Stimulated activated CD4-positive, alpha-beta T cell treated with anti-CD3 and anti-CD28 coated beads, Interleukin-1b, Interleukin-23, amount 100 ng/mL, for 1 hour (primary cell): ENCODE measurements around the gene INTS2.
"Not testable (repeated sequence)": the region's sequence is repeated elsewhere in the genome, so short reads cannot be mapped to it uniquely, and the experiment has no call there.

Experiments used
- DNase-seq, 2 donors: peaks; one replicate each; pipeline ENCODE4 v3.0.0-alpha.2; 2020; ENCODE audit warnings: low read depth in 2 of 2

The INTS2 gene

DNA sequence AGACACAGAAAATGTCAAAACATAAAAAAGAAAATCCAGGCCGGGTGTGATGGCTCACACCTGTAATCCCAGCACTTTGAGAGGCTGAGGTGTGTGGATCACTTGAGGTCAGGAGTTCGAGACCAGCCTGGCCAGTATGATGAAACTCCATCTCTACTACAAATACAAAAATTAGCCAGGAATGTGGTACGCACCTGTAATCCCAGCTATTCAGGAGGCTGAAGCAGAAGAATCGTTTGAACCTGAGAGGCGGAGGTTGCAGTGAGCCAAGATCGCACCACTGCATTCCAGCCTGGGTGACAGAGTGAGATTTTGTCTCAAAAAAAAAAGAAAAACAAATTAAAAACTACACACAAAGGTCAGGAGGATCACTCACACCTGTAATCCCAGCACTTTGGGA lies 40.0 kb downstream of the INTS2 start:
- not testable (repeated sequence) for DNase-seq

DNA sequence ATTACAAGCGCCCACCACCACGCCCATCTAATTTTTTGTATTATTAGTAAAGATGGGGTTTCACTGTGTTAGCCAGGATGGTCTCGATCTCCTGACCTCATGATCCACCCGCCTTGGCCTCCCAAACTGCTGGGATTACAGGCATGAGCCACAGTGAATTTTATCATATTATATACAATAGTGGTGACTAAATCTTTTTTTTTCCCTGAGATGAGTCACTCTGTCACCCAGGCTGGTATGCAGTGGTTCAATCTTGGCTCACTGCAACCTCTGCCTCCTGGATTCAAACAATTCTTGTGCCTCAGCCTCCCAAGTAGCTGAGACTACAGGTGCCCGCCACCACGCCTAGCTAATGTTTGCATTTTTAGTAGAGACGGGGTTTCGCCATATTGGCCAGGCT lies 41.9 kb downstream of the INTS2 start:
- DNase-seq, result not testable (repeated sequence)

DNA sequence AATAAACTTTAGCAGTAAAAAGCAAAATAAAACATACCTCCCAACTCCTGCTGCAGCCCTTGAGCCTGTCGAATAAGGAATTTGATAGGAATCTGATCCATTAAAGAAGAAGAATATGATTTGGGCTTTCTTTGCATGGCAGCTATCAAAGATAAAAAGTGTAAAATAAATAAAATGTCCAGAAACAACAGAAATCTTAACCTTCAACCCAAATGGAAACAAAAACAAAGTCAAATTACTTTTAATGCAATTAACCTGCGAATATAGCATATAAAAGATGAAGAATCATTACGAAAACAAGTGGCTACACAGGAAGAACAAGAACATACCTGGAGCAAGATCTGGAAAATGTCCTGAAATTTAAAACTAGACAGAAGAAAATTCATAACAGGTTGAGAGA lies 42.9 kb downstream of the INTS2 start:
- DNase-seq, result no peak

DNA sequence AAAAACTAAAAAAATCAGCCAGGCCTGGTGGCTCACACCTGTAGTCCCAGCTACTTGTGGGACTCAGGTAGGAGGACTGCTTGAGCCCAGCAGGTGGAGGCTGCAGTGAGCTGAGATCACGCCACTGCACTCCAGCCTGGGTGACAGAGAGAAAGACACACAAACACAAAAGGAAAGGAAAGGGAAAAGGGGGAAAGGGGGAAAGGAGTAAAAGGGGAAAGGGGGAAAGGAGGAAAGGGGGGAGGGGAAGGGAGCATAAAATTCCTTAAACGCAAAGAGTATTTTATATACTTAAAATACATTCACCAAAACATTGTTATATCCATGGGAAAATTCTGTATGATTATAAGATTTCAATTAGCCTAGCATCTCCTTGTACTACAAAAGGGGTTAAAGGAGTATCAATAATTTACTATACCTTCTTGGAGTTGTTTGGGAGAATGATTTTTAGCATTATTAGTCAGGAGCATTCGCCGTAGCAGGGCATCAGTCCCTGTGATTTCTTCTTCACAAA lies 47.1 kb downstream of the INTS2 start:
- DNase-seq, result no peak

DNA sequence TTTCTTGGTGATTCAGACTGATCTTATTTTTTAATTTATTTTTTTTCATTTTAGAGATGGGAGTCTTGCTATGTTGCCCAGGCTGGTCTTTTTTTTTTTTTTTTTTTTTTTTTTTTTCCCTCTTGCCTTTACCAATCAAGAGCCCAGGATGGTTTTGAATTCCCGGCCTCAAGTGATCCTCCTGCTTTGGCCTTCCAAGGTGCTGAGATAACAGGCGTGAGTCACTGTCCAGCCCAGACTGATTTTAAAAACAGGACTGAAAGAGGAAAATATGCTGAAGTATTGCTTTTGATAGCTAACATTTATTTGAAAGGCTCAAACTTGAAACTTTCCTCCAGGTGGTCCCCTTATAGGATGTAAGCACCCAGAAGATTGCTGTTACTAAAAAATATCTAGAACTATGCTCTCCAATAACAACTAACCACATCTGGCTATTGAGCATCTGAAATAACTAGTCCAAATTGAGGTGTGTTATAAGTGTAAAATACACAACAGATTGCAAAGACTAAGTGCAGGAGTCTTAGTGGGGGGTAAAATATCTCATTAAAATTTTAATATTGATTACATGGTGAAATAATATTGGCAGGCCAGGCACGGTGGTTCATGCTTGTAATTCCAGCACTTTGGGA lies 48.7 kb downstream of the INTS2 start:
- DNase-seq, result no peak

DNA sequence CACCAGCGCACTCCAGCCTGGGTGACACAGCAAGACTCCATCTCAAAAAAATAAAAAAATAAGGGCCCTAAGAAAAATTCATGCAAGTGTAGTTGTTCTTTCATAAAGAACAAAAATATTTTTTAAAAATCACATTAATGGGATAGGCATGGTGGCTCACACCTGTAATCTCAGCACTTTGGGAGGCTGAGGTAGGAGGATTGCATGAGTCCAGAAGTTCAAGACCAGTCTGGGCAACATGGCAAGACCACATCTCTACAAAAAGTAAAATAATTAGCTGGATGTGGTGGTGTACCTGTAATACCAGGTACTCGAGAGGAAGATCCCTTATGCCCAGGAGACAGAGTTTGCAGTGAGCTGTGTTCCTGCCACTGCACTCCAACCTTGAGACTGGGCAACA lies 49.3 kb downstream of the INTS2 start:
- no peak for DNase-seq

DNA sequence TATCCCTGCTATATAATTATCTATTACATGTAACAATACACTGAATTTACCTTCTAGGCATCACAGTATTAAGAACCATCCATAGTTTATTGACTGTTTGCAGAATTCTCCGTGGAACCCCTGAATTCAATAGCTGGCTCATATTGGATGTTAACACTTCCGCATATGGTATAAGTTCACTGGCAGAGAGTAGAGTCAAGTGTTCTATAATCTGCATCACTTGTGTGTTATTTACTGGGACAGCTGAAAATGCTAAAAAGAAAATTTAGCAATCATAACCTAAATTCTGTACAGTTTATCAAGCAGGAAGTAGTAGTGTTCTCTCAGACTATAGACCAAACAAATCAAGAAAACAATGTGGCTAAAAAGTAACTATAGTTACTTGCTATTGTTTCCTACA lies 49.9 kb downstream of the INTS2 start:
- no peak for DNase-seq

DNA sequence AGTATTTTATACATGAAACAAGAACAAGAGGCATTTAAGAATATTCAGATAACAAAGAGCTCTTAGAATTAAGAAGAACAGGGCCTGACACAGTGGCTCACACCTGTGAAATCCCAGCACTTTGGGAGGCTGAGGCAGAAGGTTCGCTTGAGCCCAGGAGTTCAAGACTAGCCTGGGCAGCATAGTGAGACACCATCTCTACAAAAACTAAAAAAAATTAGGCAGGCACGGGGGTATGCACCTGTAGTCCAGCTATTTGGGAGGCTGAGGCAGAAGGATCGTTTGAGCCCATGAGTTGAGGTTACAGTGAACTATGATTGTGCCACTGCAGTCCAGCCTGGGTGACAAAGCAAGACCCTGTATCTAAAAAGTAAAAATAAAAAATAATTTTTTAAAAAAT lies 52.0 kb downstream of the INTS2 start:
- DNase-seq, result no peak

DNA sequence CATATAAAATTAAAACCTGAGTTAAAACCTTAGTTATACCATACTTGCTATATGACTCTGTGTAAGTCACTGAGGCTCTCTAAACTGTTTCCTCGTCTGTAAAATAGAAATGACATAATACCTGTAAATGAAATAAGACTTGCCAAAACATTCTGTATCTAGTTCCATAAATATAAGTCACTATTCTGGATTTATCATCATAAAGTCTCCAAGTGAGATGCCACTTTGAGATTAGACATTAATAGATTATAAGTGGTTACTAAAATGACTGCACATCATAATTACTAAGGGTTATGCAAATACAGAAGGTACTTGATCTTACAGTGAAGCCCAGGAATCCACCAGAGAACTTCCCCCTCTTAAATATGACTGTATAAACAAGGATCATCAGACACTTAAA lies 52.5 kb downstream of the INTS2 start:
- DNase-seq, result no peak

DNA sequence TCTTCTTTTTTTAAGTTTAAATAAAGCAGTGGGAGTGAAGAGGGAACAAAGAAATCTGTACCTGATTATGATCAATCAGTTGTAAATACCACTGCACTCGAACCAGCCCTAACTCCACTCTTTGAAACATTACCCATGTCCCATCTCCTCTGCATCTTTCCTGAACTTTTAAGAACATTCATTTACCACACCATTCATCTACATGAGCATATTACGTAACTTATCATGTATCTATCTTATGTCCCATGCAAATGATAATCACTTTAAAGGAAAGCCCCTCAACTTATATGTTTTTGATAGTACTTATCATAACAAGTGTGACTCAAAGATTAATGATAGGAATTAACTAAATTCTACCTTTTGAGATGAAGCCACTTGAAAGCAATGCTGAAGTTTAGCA lies 53.7 kb downstream of the INTS2 start:
- no peak for DNase-seq

DNA sequence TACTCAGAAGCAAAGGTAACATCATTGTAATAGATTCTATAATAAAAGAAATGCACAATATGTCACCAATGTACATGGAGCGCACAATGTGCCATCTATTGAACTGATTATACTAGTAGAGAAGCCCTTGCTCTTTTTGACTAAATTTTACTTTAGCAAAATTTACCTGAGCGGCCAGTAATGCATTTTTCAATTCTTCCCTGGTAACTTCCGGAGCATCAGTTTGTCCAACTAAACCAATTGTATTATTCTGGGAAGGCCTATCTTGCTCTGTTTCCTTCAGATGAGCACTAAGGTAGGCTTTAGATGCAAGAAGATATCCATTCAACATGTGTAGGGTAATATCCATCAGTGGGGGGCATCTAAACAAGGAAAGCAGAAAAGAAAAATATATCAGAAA lies 55.7 kb downstream of the INTS2 start:
- DNase-seq, result no peak

DNA sequence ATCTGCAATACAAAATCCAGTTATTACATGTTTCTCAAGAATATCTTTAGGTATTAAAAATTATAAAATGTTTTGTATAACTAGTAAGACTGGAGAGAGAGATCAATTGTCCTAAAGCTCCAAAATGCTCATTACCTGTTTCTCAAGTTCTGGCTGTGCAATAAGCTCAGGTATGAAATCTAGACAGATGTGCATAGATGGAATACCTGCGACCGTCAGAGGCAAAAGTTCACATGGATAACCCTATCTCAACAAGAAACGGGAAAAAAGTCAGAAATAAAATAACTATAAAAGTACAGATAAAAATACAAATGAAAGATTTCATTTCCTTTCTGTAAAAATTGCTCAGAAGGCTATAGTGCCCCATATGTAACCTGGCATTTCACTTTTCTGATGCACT lies 58.6 kb downstream of the INTS2 start:
- no peak for DNase-seq

DNA sequence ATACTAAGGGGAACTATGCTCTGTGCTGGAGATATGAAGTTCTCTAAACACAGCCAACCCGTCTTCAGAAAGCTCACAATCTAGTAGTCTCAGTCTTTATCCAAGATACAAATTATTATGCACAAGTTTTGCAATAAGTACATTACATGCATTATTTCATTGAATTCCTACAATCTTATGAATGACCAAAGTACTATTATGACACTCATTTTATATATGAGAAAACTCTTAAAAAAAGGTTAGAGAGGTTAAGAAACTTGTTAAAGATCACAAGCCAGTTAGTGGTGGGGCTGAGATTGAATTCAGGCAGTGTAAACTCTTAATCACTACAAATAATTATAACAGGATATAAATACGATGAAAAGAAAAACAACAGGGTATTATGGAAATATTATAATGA lies 59.7 kb downstream of the INTS2 start:
- no peak for DNase-seq

DNA sequence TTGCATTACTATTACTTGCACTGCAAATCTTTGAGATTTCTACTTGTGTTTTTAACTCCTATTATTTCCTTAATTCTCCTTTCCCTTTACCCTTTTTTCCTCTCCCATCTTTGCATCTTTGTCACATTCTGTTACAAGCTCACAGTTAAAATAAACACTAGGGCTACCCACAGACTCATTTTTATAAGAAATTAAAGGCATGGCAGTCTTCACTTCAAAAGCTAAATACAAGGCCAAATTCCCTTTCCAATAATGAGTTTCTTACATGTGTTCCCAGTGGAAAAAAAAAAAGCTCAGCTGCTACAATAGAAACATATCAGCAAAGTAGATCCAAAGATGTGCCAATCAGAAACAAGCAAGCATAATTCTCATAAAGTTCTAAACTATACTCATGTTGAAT lies 60.7 kb downstream of the INTS2 start:
- no peak for DNase-seq

DNA sequence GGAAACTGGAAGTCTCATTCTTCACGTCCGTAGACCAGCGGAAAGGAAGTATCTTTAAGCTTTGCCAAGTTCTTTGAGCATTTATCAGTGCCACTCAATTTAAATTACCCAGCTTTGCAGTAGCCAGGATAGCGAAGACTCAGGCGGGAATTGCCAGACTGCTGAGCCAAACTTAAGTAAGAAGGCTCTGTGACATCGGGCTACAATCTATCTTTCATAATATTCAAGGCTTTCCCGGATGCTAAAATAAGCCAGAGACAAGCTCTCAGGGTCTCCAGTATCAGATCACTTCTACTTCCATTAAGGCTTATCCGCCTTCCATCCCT lies 64.0 kb downstream of the INTS2 start:
- DNase-seq, result no peak

DNA sequence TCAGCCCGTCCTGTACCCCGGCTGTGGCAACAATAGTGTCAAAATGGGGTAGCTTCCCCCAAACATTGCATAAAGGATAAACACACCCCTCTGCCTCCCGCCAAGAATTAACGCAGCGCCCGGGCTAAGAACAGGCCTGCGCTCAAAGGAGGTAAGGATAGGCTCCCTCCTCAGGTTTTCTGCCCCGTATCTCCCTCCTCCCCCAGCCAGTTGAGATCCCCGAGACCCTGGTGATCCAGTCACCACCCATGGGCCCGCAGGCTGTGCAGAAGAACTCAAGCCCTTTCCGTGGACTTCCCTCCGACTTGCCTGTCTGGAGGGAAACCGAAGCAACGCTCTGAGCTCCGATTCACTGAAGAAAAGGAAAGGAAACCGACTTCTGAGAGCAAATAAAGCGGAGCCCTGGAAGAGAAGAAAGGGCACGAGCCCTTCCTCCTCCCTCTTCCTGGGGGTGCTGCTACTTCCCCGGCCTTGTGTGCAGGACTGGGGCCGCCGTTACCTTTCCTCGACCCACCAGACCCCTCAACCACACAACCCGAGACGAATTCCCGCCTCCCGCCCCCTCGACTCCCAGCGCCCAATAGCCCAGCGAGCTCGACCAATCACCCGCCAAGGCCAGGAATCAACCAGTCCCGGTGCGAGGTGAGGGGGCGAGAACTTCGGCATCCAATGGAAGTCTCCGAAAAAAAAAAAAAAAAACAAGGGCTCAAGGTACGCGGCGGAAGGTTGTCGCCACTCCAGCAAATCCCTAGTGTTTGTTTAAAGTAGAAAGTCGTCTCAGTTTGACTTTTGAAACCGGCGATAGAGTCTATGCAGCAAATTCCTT lies 64.6 kb downstream of the INTS2 start, which contains the start of gene BRIP1:
TSS of gene BRIP1 (minus strand) at position 554 of the 826 bp plus-strand sequence. CDS start 1,989 bp downstream, outside the sequence.
- DNase-seq, result peak; percentile 59 to 62

DNA sequence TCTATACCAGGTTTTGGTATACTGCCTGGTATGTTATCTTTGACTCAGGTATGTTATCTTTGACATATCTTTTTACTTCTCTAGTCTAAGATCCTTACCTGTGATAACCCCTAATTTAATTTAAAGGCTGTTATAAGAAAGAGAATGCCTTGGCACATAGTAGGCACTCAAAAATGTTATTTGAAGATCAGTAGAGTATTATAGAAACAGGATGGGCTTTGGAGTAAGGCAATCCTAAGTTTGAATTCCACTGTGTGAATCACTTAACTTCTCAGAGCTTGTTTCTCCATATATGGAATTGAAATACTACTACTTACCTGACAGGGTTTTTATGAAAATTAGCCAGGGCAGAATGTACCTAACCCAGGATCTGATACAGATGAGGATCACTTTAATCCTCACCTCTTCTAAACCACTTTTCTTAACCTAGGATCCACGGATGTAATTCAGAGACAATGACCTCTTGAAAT lies 65.6 kb downstream of the INTS2 start:
- no peak for DNase-seq

DNA sequence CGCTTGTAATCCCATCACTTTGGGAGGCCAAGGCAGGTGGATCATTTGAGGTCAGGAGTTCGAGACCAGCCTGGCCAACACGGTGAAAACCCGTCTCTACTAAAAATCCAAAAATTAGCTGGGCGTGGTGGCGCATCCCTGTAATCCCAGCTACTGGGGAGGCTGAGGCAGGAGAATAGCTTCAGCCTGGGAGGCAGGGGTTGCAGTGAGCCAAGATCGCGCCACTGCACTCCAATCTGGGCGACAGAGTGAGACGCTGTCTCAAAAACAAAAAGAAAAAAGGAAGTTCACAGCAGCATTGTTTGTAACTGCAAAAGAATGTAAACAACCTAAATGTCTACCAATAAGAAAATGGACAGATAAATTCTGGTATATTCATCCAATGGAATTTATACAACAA lies 67.4 kb downstream of the INTS2 start:
- not testable (repeated sequence) for DNase-seq

DNA sequence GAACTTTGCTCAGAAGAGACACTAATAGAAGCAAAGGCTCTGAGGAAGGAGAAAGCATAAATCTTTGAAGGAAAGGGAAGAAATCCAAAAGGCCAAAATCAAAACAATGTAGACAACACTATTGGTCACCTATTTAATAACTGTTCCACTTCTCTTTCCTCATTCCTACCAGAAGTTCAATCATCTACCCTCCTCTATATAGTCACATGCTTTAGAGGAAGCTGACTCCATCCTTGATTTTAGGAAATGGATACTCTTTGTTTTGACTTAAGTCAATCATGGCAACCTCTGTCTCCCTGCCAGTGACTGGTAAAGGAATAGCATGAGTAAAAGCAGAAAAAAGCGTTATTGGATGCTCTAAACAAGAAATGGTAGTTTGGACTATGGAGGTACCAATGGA lies 71.7 kb downstream of the INTS2 start:
- DNase-seq, result no peak

DNA sequence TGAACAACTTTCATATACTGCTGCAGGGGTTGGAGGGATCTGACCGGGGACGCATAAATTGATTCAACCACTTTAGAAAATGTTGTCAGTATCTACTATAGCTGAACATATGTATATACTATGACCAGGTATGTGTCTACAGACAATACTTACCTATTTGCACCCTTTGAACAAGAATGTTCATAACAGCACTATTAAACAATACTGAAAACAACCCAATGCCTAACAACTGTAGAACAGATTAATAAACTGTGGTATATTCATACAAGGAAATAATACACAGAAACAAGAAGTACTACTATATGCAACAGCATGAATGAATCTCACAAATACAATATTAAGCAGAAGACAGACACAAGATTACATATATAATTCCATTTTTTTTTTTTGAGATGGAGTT lies 74.9 kb downstream of the INTS2 start:
- DNase-seq, result no peak

DNA sequence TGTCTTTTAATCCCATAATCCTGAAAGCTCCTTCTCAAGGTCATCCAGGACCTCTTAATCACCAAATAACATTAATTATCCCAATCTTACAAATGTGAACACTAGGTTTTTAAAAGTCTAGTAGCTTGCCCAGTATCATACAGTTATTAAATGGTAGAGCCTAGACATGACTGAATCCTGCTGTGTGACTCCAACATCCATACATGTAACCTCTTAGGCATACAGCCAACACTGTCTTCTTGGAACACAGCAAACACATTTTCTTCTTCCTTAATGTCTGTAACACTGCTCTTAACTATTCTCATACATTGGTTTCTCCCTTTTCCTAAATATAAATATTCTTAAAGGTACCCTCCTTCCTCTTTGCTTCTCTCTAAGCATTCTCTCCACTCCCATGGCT lies 78.1 kb downstream of the INTS2 start:
- DNase-seq, result no peak

DNA sequence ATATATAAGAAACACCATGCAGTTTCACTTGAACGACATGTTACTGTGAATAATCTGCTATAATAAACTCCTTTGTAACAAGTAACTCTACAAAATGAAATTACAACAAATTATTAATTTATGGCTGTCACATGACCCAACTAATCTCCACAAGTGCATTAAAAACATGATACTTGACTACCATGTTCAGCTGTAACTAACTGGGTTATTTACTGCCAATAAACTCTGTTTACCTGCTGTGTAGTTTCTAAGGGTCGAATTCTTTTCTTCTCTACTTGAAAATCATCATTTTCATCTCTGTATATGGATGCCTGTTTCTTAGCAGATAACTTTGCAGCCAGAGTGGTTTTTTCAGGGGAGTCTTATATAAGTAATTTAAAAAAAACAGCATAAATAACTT lies 78.9 kb downstream of the INTS2 start:
- no peak for DNase-seq

DNA sequence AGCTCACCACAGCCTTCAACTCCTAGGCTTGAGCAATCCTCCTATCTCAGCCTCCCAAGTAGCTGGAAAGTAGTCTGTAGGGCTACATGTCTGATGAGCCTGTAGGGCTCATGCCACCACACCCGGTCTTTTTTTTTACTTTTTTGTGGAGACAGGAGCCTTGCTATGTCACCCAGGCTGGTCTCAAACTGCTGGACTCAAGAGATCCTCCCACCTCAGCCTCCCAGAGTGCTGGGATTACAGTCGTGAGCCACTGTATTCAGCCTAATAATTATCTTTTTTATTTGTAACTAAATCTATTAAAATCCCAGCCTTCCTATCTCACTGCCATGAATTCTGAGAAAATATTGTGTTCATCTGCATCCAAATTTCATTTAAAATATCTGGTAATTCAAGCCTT lies 79.5 kb downstream of the INTS2 start:
- DNase-seq, result no peak
